Muscle of leg (tissue), 11 donors: ENCODE data around the gene BIN1. TPM values are rescaled to one million over a fixed set of nuclear protein-coding genes. Genes with fewer than 3 reads are reported as not detected.

Source experiments
- DNase-seq: peaks from one replicate; pipeline ENCODE4 v3.0.0; 2013
- H3K27ac ChIP-seq: one replicate; pipeline ENCODE4 v1.5.1; 2013; ENCODE audit warnings: mild to moderate bottlenecking, low read length, control low read depth
- H3K27me3 ChIP-seq: one replicate; pipeline ENCODE4 v1.6.1; 2013; ENCODE audit warnings: low read length; ENCODE audit not compliant: control insufficient read depth, insufficient read depth
- H3K36me3 ChIP-seq: one replicate; pipeline ENCODE4 v1.6.1; 2013; ENCODE audit warnings: low read length; ENCODE audit not compliant: control insufficient read depth, insufficient read depth
- H3K4me1 ChIP-seq: one replicate; pipeline ENCODE4 v1.6.1; 2013; ENCODE audit warnings: low read length; ENCODE audit not compliant: control insufficient read depth, insufficient read depth
- H3K4me3 ChIP-seq: one replicate; pipeline ENCODE4 v1.5.1; 2013; ENCODE audit warnings: low read length, control low read depth
- H3K9me3 ChIP-seq: replicated peaks from 2 replicates; pipeline ENCODE4 v1.6.1; 2013; ENCODE audit warnings: low read depth, low read length; ENCODE audit not compliant: control insufficient read depth
- WGBS: methylation state at CpG from one replicate; pipeline ENCODE4 v1.1.5; 2013; ENCODE audit warnings: missing lambda C conversion rate; ENCODE audit not compliant: insufficient coverage; 5-methylcytosine and 5-hydroxymethylcytosine counted together
- polyA plus RNA-seq, 8 donors: library from polyadenylated mRNA; unstranded; fragments of 120-200 nt; gene quantifications; one replicate each; pipeline versions ENCODE4 v1.2.1 to v1.2.3, GENCODE V29; 2013; ENCODE audit warnings: inconsistent platforms in 1 of 8, low replicate concordance in 1 of 8; ENCODE audit not compliant: insufficient read length in 8 of 8, insufficient read depth in 1 of 8
- total RNA-seq: library from RNA; stranded (reverse); fragments of 120-200 nt; gene quantifications from one replicate; pipeline ENCODE4 v1.2.4, GENCODE V29; 2013

BIN1 gene
- total and polyA plus RNA-seq, 9 donors: 556 to 946 (median 831) TPM

GRCh38 chr2:127093648-127094210 is 13.2 kb downstream of the BIN1 start:
- peak overlapping the region; percentile 91 for H3K27ac ChIP-seq
- H3K4me3 ChIP-seq: no peak overlapping the region
- H3K9me3 ChIP-seq: no peaks in the 10 kb centered on the region
- no peak for DNase-seq
- whole genome bisulfite sequencing: 17% methylated on average over 1 of the region's 15 CpGs
- H3K36me3 ChIP-seq: peaks cover 14% of the 10 kb centered on the region
- no peaks in the 10 kb centered on the region for H3K27me3 ChIP-seq
- H3K4me1 ChIP-seq: peaks cover 99% of the 10 kb centered on the region

GRCh38 chr2:127092901-127093516 is 13.9 kb downstream of the BIN1 start:
- H3K9me3 ChIP-seq: no peaks in the 10 kb centered on the region
- H3K27me3 ChIP-seq: no peaks in the 10 kb centered on the region
- no CpG with 5 or more reads among the region's 5 CpGs for WGBS
- H3K36me3 ChIP-seq: peaks cover 14% of the 10 kb centered on the region
- no peak for DNase-seq
- peaks cover 99% of the 10 kb centered on the region for H3K4me1 ChIP-seq
- peak overlapping the region; percentile 91 for H3K27ac ChIP-seq
- no peak overlapping the region for H3K4me3 ChIP-seq

GRCh38 chr2:127092306-127092705 is 14.6 kb downstream of the BIN1 start:
- 73% methylated on average over 3 of the region's 6 CpGs for WGBS
- DNase-seq: no peak
- Histone ChIP-seq H3K36me3 (peaks cover 14% of the 10 kb centered on the region), H3K9me3 (no peaks in the 10 kb centered on the region), H3K4me3 (no peak overlapping the region), H3K4me1 (peaks cover 99% of the 10 kb centered on the region), H3K27ac (peak overlapping the region; percentile 91), H3K27me3 (no peaks in the 10 kb centered on the region)

GRCh38 chr2:127091886-127092285 is 15.1 kb downstream of the BIN1 start:
- H3K4me3 ChIP-seq: no peak overlapping the region

GRCh38 chr2:127091148-127091547 is 15.8 kb downstream of the BIN1 start:
- H3K4me1 ChIP-seq: peaks cover 99% of the 10 kb centered on the region
- 84% methylated on average over 5 of the region's 5 CpGs for WGBS
- no peak overlapping the region for H3K4me3 ChIP-seq
- H3K27ac ChIP-seq: peak overlapping the region; percentile 98
- no peaks in the 10 kb centered on the region for H3K27me3 ChIP-seq
- H3K36me3 ChIP-seq: peaks cover 15% of the 10 kb centered on the region
- no peak for DNase-seq
- no peaks in the 10 kb centered on the region for H3K9me3 ChIP-seq

More at GRCh38 chr2:127091886-127092285, 15.1 kb downstream of the BIN1 start:
- peak overlapping the region; percentile 91 for H3K27ac ChIP-seq
- DNase-seq: no peak
- H3K27me3 ChIP-seq: no peaks in the 10 kb centered on the region
- H3K36me3 ChIP-seq: peaks cover 14% of the 10 kb centered on the region
- no CpG with 5 or more reads among the region's 6 CpGs for WGBS
- peaks cover 99% of the 10 kb centered on the region for H3K4me1 ChIP-seq
- no peaks in the 10 kb centered on the region for H3K9me3 ChIP-seq

- H3K27ac ChIP-seq: peak overlapping the region; percentile 98
- 63% methylated on average over 11 of the region's 18 CpGs for WGBS
- no peaks in the 10 kb centered on the region for H3K9me3 ChIP-seq
- no peaks in the 10 kb centered on the region for H3K27me3 ChIP-seq
- peaks cover 12% of the 10 kb centered on the region for H3K36me3 ChIP-seq
- no peak overlapping the region for H3K4me3 ChIP-seq
- peak; percentile 87 for DNase-seq
- H3K4me1 ChIP-seq: peaks cover 99% of the 10 kb centered on the region
Observed at GRCh38 chr2:127090281-127091120, 16.5 kb downstream of the BIN1 start.

GRCh38 chr2:127089478-127090235 is 17.3 kb downstream of the BIN1 start:
- H3K9me3 ChIP-seq: no peaks in the 10 kb centered on the region
- H3K4me3 ChIP-seq: no peak overlapping the region
- H3K36me3 ChIP-seq: peaks cover 12% of the 10 kb centered on the region
- WGBS: 59% methylated on average over 8 of the region's 10 CpGs
- no peaks in the 10 kb centered on the region for H3K27me3 ChIP-seq
- no peak for DNase-seq
- H3K4me1 ChIP-seq: peaks cover 99% of the 10 kb centered on the region
- peak overlapping the region; percentile 98 for H3K27ac ChIP-seq

GRCh38 chr2:127088706-127089105 is 18.2 kb downstream of the BIN1 start:
- H3K27me3 ChIP-seq: no peaks in the 10 kb centered on the region
- H3K4me1 ChIP-seq: peaks cover 99% of the 10 kb centered on the region
- WGBS: 82% methylated on average over 6 of the region's 6 CpGs
- H3K36me3 ChIP-seq: peaks cover 16% of the 10 kb centered on the region
- H3K9me3 ChIP-seq: no peaks in the 10 kb centered on the region
- H3K27ac ChIP-seq: peak overlapping the region; percentile 98
- DNase-seq: no peak
- H3K4me3 ChIP-seq: no peak overlapping the region

GRCh38 chr2:127087791-127088495 is 19.0 kb downstream of the BIN1 start:
- no peaks in the 10 kb centered on the region for H3K9me3 ChIP-seq
- H3K4me1 ChIP-seq: peaks cover 99% of the 10 kb centered on the region
- H3K27me3 ChIP-seq: no peaks in the 10 kb centered on the region
- peaks cover 11% of the 10 kb centered on the region for H3K36me3 ChIP-seq
- DNase-seq: no peak
- H3K4me3 ChIP-seq: peak overlapping the region; percentile 27
- H3K27ac ChIP-seq: peak overlapping the region; percentile 98
- WGBS: 50% methylated on average over 7 of the region's 13 CpGs
